ENCODE data around the gene TMEM154.
"Not testable (repeated sequence)": the region's sequence is repeated elsewhere in the genome, so short reads cannot be mapped to it uniquely, and the experiment has no call there.

The TMEM154 gene

DNA sequence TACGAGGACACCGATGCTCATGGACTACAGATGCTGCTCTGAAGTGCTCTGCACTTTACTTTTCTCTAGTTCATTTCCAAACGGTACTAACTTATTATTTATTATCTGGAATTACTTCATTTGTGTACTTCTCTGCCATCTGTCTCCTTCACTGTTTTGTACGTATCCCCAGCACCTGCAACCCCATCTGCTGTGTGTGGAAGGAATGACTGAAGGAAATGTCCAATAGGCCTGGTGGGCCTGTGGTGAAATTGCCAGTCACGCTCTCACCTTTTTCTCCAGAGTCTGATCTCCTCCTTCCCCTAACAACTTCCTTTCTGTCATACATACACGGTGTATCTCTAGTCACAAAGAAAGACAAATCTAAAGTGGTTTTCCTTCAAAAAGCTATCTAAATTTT, 12.9 kb downstream of the TMEM154 start:
- Histone ChIP-seq H3K4me3 (ENCODE audit: low read length, poor library complexity, severe bottlenecking) (no peak overlapping the region), H3K27me3 (ENCODE audit: insufficient read depth, low read length, poor library complexity, severe bottlenecking) (no peaks in the 10 kb centered on the region), H3F3A (ENCODE audit: low read depth) (no peaks in the 10 kb centered on the region), H3K9ac (ENCODE audit: low read depth, low read length, poor library complexity, severe bottlenecking) (no peak overlapping the region), H3K79me2 (ENCODE audit: insufficient read depth, low read length) (no peaks in the 10 kb centered on the region), H3K4me1 (ENCODE audit: insufficient read depth, low read length, poor library complexity, severe bottlenecking) (peaks cover 36% of the 10 kb centered on the region), H3K9me3 (ENCODE audit: insufficient read depth, low read depth, low read length) (no peaks in the 10 kb centered on the region), H3K4me2 (ENCODE audit: low read depth, low read length, poor library complexity, severe bottlenecking) (no peak overlapping the region), H3K36me3 (ENCODE audit: insufficient read depth, low read length) (no peaks in the 10 kb centered on the region), H3K9me2 (replicated peaks; ENCODE audit: low read depth, low read length) (no peaks in the 10 kb centered on the region), H4K20me1 (ENCODE audit: insufficient read depth, low read length, poor library complexity, severe bottlenecking) (no peaks in the 10 kb centered on the region), H2AFZ (ENCODE audit: low read length) (no peak overlapping the region)
- no peak for TF ChIP-seq CTCF (conservative IDR thresholded peaks at IDR 0.05; ENCODE audit: low read length)
- no peak for TF ChIP-seq EZH2phosphoT487 (IDR thresholded peaks at IDR 0.05; ENCODE audit: borderline replicate concordance)

DNA sequence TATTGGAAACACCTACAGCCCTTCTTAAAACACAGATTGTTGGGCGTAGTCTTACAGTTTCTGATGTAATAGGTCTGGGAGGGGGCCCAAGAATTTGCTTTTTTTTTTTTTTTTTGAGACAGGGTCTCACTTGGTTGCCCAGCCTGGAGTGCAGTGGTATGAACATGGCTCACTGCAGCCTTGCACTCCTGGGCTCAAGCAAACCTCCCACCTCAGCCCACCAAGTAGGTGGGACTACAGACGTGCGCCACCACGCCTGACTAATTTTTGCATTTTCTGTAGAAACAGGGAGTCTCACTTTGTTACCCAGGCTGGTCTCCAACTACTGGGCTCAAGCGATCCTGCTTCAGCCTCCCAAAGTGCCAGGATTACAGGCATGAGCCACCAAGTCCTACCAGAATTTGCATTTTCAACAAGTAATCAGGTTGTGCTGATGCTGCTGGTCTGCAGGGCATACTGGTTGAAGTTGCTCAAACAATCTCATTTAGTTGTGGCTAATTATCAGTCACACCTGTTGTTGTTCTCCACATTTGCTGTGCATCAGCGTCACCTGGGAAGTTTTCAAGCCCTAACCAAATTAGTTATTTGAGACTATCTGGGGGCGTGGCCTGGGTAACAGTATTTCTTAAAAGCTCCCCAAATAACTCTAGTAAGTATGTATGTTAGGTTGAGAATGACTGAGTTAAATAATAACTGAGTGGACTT, 14.0 kb downstream of the TMEM154 start:
- TF ChIP-seq CTCF (conservative IDR thresholded peaks at IDR 0.05; ENCODE audit: low read length) (no peak), EZH2phosphoT487 (IDR thresholded peaks at IDR 0.05; ENCODE audit: borderline replicate concordance) (no peak)
- H3K4me3 ChIP-seq (ENCODE audit: low read length, poor library complexity, severe bottlenecking), result no peak overlapping the region

DNA sequence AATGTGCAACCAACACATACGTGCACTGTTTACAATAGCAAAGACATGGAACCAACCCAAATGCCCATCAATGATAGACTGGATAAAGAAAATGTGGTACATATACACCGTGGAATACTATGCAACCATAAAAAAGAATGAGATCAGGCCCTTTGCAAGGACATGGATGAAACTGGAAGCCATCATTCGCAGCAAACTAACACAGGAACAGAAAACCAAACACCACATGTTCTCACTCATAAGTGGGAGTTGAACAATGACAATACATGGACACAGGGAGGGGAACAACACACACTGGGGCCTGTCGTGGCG, 15.8 kb downstream of the TMEM154 start:
- H3K9me2 ChIP-seq (replicated peaks; ENCODE audit: low read depth, low read length); H3K9ac ChIP-seq (ENCODE audit: low read depth, low read length, poor library complexity, severe bottlenecking); H4K20me1 ChIP-seq (ENCODE audit: insufficient read depth, low read length, poor library complexity, severe bottlenecking); H3K9me3 ChIP-seq (ENCODE audit: insufficient read depth, low read depth, low read length); H3K4me2 ChIP-seq (ENCODE audit: low read depth, low read length, poor library complexity, severe bottlenecking); H2AFZ ChIP-seq (ENCODE audit: low read length); H3K36me3 ChIP-seq (ENCODE audit: insufficient read depth, low read length); H3K27me3 ChIP-seq (ENCODE audit: insufficient read depth, low read length, poor library complexity, severe bottlenecking); H3K79me2 ChIP-seq (ENCODE audit: insufficient read depth, low read length); H3K4me3 ChIP-seq (ENCODE audit: low read length, poor library complexity, severe bottlenecking); H3F3A ChIP-seq (ENCODE audit: low read depth): not testable (repeated sequence)
- peaks cover 48% of the 10 kb centered on the region for H3K4me1 ChIP-seq (ENCODE audit: insufficient read depth, low read length, poor library complexity, severe bottlenecking)

More for the DNA sequence above, 14.0 kb downstream of the TMEM154 start:
- Histone ChIP-seq H2AFZ (ENCODE audit: low read length) (no peak overlapping the region), H3K4me1 (ENCODE audit: insufficient read depth, low read length, poor library complexity, severe bottlenecking) (peaks cover 36% of the 10 kb centered on the region), H3K79me2 (ENCODE audit: insufficient read depth, low read length) (no peaks in the 10 kb centered on the region), H4K20me1 (ENCODE audit: insufficient read depth, low read length, poor library complexity, severe bottlenecking) (no peaks in the 10 kb centered on the region), H3K36me3 (ENCODE audit: insufficient read depth, low read length) (no peaks in the 10 kb centered on the region), H3K9me3 (ENCODE audit: insufficient read depth, low read depth, low read length) (no peaks in the 10 kb centered on the region), H3K9ac (ENCODE audit: low read depth, low read length, poor library complexity, severe bottlenecking) (no peak overlapping the region), H3K27me3 (ENCODE audit: insufficient read depth, low read length, poor library complexity, severe bottlenecking) (no peaks in the 10 kb centered on the region), H3K9me2 (replicated peaks; ENCODE audit: low read depth, low read length) (no peaks in the 10 kb centered on the region), H3K4me2 (ENCODE audit: low read depth, low read length, poor library complexity, severe bottlenecking) (no peak overlapping the region), H3F3A (ENCODE audit: low read depth) (no peaks in the 10 kb centered on the region)
